Hematopoietic multipotent progenitor cell treated with erythropoietin and hydrocortisone succinate and interleukin-3 and kit ligand, for 17 days (in vitro differentiated cells): ENCODE data around the gene ANKH.
"Not testable (repeated sequence)": the region's sequence is repeated elsewhere in the genome, so short reads cannot be mapped to it uniquely, and the experiment has no call there.

ENCODE experiments used
- DNase-seq: peaks from one replicate; pipeline ENCODE4 v3.0.0-alpha.2; 2015; ENCODE audit warnings: low spot score

ANKH gene

GRCh38 chr5:14826714-14827113 is 44.9 kb downstream of the ANKH start:
- DNase-seq: no peak

- DNase-seq: no peak
Measured at GRCh38 chr5:14825977-14826376, 45.6 kb downstream of the ANKH start.

- DNase-seq: no peak
Measured at GRCh38 chr5:14824499-14824898, 47.1 kb downstream of the ANKH start.

GRCh38 chr5:14821100-14821845 is 50.3 kb downstream of the ANKH start:
- no peak for DNase-seq

GRCh38 chr5:14818931-14819790 is 52.4 kb downstream of the ANKH start:
- DNase-seq: no peak

GRCh38 chr5:14817762-14818136 is 53.8 kb downstream of the ANKH start:
- DNase-seq: not testable (repeated sequence)

- DNase-seq: no peak
Measured at GRCh38 chr5:14816999-14817761, 54.4 kb downstream of the ANKH start.

- DNase-seq: no peak
Measured at GRCh38 chr5:14816374-14816998, 55.1 kb downstream of the ANKH start.

GRCh38 chr5:14813747-14814146 is 57.8 kb downstream of the ANKH start:
- DNase-seq: no peak

GRCh38 chr5:14812166-14812565 is 59.4 kb downstream of the ANKH start:
- DNase-seq: no peak

GRCh38 chr5:14810928-14811572 is 60.5 kb downstream of the ANKH start:
- no peak for DNase-seq

- DNase-seq: no peak
Measured at GRCh38 chr5:14810282-14810681, 61.3 kb downstream of the ANKH start.

GRCh38 chr5:14809369-14810155 is 62.0 kb downstream of the ANKH start:
- DNase-seq: no peak

- no peak for DNase-seq
Measured at GRCh38 chr5:14807471-14807870, 64.1 kb downstream of the ANKH start.

- no peak for DNase-seq
Measured at GRCh38 chr5:14806456-14806855, 65.1 kb downstream of the ANKH start.

- no peak for DNase-seq
Measured at GRCh38 chr5:14802541-14802940, 69.0 kb downstream of the ANKH start.

GRCh38 chr5:14801792-14802191 is 69.8 kb downstream of the ANKH start:
- DNase-seq: no peak

- DNase-seq: not testable (repeated sequence)
Measured at GRCh38 chr5:14797385-14797784, 74.2 kb downstream of the ANKH start.

GRCh38 chr5:14794583-14795230 is 76.9 kb downstream of the ANKH start:
- DNase-seq: no peak

GRCh38 chr5:14793851-14794250 is 77.7 kb downstream of the ANKH start:
- no peak for DNase-seq
